ENCODE results near the gene ATP6V0A1.

The ATP6V0A1 gene

GRCh38 chr17:42522263-42522790 lies 63.6 kb downstream of the ATP6V0A1 start:
- Mint-ChIP-seq H3K27me3 (peaks cover 55% of the 10 kb centered on the region), H3K4me3 (no peak overlapping the region), H3K36me3 (no peaks in the 10 kb centered on the region), H3K9me3 (no peaks in the 10 kb centered on the region), H3K4me1 (peaks cover 10% of the 10 kb centered on the region), H3K27ac (no peak overlapping the region)
- DNase-seq, result no peak
- CTCF ChIA-PET, result interaction anchor here (1.2 kb wide), 1 partner anchor 107 kb away, joined by 3 read pairs; no protein-coding TSS in a partner anchor

GRCh38 chr17:42522798-42523278 lies 64.2 kb downstream of the ATP6V0A1 start:
- Mint-ChIP-seq H3K9me3 (no peaks in the 10 kb centered on the region), H3K36me3 (no peaks in the 10 kb centered on the region), H3K27ac (no peak overlapping the region), H3K4me3 (no peak overlapping the region), H3K4me1 (peaks cover 6% of the 10 kb centered on the region), H3K27me3 (peaks cover 57% of the 10 kb centered on the region)
- CTCF ChIA-PET, result interaction anchor here (1.2 kb wide), 1 partner anchor 108 kb away, joined by 3 read pairs; no protein-coding TSS in a partner anchor
- no peak for DNase-seq

- Mint-ChIP-seq H3K4me3 (no peak overlapping the region), H3K27me3 (peaks cover 41% of the 10 kb centered on the region), H3K27ac (no peak overlapping the region), H3K9me3 (no peaks in the 10 kb centered on the region), H3K4me1 (peaks cover 27% of the 10 kb centered on the region), H3K36me3 (no peaks in the 10 kb centered on the region)
- DNase-seq, result no peak
- CTCF ChIA-PET, result no interaction called here
Observed at GRCh38 chr17:42525221-42525620, 66.5 kb downstream of the ATP6V0A1 start.

- Mint-ChIP-seq H3K27ac (no peak overlapping the region), H3K36me3 (no peaks in the 10 kb centered on the region), H3K27me3 (peaks cover 34% of the 10 kb centered on the region), H3K4me3 (no peak overlapping the region), H3K9me3 (no peaks in the 10 kb centered on the region), H3K4me1 (peaks cover 35% of the 10 kb centered on the region)
- no peak for DNase-seq
- CTCF ChIA-PET, result interaction anchor here (1.0 to 1.4 kb wide), 2 partner anchors 120 to 304 kb away, joined by 3 to 4 read pairs; no protein-coding TSS in a partner anchor
Observed at GRCh38 chr17:42526031-42526444, 67.4 kb downstream of the ATP6V0A1 start.

GRCh38 chr17:42527932-42528331 lies 69.3 kb downstream of the ATP6V0A1 start:
- Mint-ChIP-seq H3K36me3 (no peaks in the 10 kb centered on the region), H3K4me3 (no peak overlapping the region), H3K27ac (peak overlapping the region; percentile 52), H3K4me1 (peaks cover 44% of the 10 kb centered on the region), H3K27me3 (peaks cover 30% of the 10 kb centered on the region), H3K9me3 (no peaks in the 10 kb centered on the region)
- DNase-seq, result no peak
- CTCF ChIA-PET, result interaction anchor here (0.6 to 1.9 kb wide), 24 partner anchors 8 to 409 kb away, joined by 3 to 9 read pairs (median 4); partner anchors contain the start of genes CAVIN1 and NAGLU

- Mint-ChIP-seq H3K9me3 (no peaks in the 10 kb centered on the region), H3K4me1 (peaks cover 46% of the 10 kb centered on the region), H3K36me3 (no peaks in the 10 kb centered on the region), H3K4me3 (no peak overlapping the region), H3K27me3 (peaks cover 36% of the 10 kb centered on the region), H3K27ac (peak overlapping the region; percentile 49)
- CTCF ChIA-PET, result interaction anchor here (0.7 to 1.2 kb wide), 2 partner anchors 12 to 800 kb away, joined by 3 read pairs; no protein-coding TSS in a partner anchor
- no peak for DNase-seq
Observed at GRCh38 chr17:42529061-42529460, 70.4 kb downstream of the ATP6V0A1 start.

GRCh38 chr17:42530952-42531454 lies 72.3 kb downstream of the ATP6V0A1 start:
- peak overlapping the region; percentile 33 for H3K27ac Mint-ChIP-seq
- H3K27me3 Mint-ChIP-seq, result peaks cover 42% of the 10 kb centered on the region
- no peaks in the 10 kb centered on the region for H3K36me3 Mint-ChIP-seq
- no peaks in the 10 kb centered on the region for H3K9me3 Mint-ChIP-seq
- CTCF ChIA-PET, result interaction anchor here (0.6 to 3.2 kb wide), 7 partner anchors 9 to 217 kb away, joined by 3 to 15 read pairs (median 3); partner anchors contain the start of genes MLX and PSMC3IP
- peak overlapping the region; percentile 70 for H3K4me3 Mint-ChIP-seq
- DNase-seq, result no peak
- H3K4me1 Mint-ChIP-seq, result peaks cover 53% of the 10 kb centered on the region

- Mint-ChIP-seq H3K27ac (peak overlapping the region; percentile 77), H3K9me3 (no peaks in the 10 kb centered on the region), H3K4me3 (peak overlapping the region; percentile 70), H3K36me3 (no peaks in the 10 kb centered on the region), H3K4me1 (peaks cover 54% of the 10 kb centered on the region), H3K27me3 (peaks cover 38% of the 10 kb centered on the region)
- CTCF ChIA-PET, result interaction anchor here (0.6 to 3.2 kb wide), 3 partner anchors 8 to 11 kb away, joined by 3 to 15 read pairs (median 3); no protein-coding TSS in a partner anchor
- peak; percentile 65 for DNase-seq
Observed at GRCh38 chr17:42531455-42532354, 73.0 kb downstream of the ATP6V0A1 start.

GRCh38 chr17:42535155-42536047 lies 76.7 kb downstream of the ATP6V0A1 start:
- DNase-seq, result no peak
- peaks cover 57% of the 10 kb centered on the region for H3K4me1 Mint-ChIP-seq
- CTCF ChIA-PET, result interaction anchor here (0.7 to 1.4 kb wide), 3 partner anchors 8 to 112 kb away, joined by 3 to 6 read pairs (median 5); partner anchors contain the start of gene CAVIN1
- peaks cover 8% of the 10 kb centered on the region for H3K36me3 Mint-ChIP-seq
- peak overlapping the region; percentile 75 for H3K4me3 Mint-ChIP-seq
- peak overlapping the region; percentile 84 for H3K27ac Mint-ChIP-seq
- peaks cover 29% of the 10 kb centered on the region for H3K27me3 Mint-ChIP-seq
- no peaks in the 10 kb centered on the region for H3K9me3 Mint-ChIP-seq

- H3K4me3 Mint-ChIP-seq, result peak within 1 kb of the TSS; percentile 83
- peaks cover 8% of the 10 kb centered on the region for H3K36me3 Mint-ChIP-seq
- peaks cover 29% of the 10 kb centered on the region for H3K27me3 Mint-ChIP-seq
- peak; percentile 91 for DNase-seq
- peak within 1 kb of the TSS; percentile 87 for H3K27ac Mint-ChIP-seq
- H3K4me1 Mint-ChIP-seq, result peaks cover 57% of the 10 kb centered on the region
- CTCF ChIA-PET, result interaction anchor here (0.7 to 1.4 kb wide), 3 partner anchors 9 to 113 kb away, joined by 3 to 6 read pairs (median 5); partner anchors contain the start of gene CAVIN1
- H3K9me3 Mint-ChIP-seq, result no peaks in the 10 kb centered on the region
Observed at GRCh38 chr17:42536048-42536371, 77.3 kb downstream of the ATP6V0A1 start, which contains the start of gene NAGLU. Gene NAGLU (plus strand): TSS chr17:42536241. CDS start chr17:42536273, 32 bp downstream.

GRCh38 chr17:42536372-42537155 lies 77.9 kb downstream of the ATP6V0A1 start:
- peaks cover 26% of the 10 kb centered on the region for H3K27me3 Mint-ChIP-seq
- CTCF ChIA-PET, result interaction anchor here (0.7 to 1.4 kb wide), 4 partner anchors 9 to 113 kb away, joined by 3 to 6 read pairs (median 4); partner anchors contain the start of gene CAVIN1
- peak; percentile 86 for DNase-seq
- H3K27ac Mint-ChIP-seq, result peak overlapping the region; percentile 87
- H3K4me1 Mint-ChIP-seq, result peaks cover 57% of the 10 kb centered on the region
- peak overlapping the region; percentile 83 for H3K4me3 Mint-ChIP-seq
- H3K9me3 Mint-ChIP-seq, result no peaks in the 10 kb centered on the region
- peaks cover 12% of the 10 kb centered on the region for H3K36me3 Mint-ChIP-seq

GRCh38 chr17:42537156-42537805 lies 78.6 kb downstream of the ATP6V0A1 start:
- no peak for DNase-seq
- Mint-ChIP-seq H3K27ac (peak overlapping the region; percentile 87), H3K9me3 (no peaks in the 10 kb centered on the region), H3K4me3 (peak overlapping the region; percentile 83), H3K36me3 (peaks cover 13% of the 10 kb centered on the region), H3K4me1 (peaks cover 60% of the 10 kb centered on the region), H3K27me3 (peaks cover 23% of the 10 kb centered on the region)
- CTCF ChIA-PET, result interaction anchor here (1.4 kb wide), 1 partner anchor 10 kb away, joined by 3 read pairs; no protein-coding TSS in a partner anchor

Data from activated naive CD4-positive, alpha-beta T cell treated with anti-CD3 and anti-CD28 coated beads, Interleukin-2, amount 10 ng/mL, durations not matched to agents 7 days and 5 days (primary cell).